ENCODE measurements around the gene POU2AF2. TPM values are rescaled to one million over a fixed set of nuclear protein-coding genes. Genes with fewer than 3 reads are reported as not detected.

Gene POU2AF2
- total RNA-seq, 4 donors from 2014 or later: 0.36 to 0.86 (median 0.51) TPM; not detected in 1

- H3K4me1 ChIP-seq: peaks cover 0 to 3% of the 10 kb centered on the region in 2 donors
- intact Hi-C loops (cut with DNase I; ENCODE audit: low total_unique reads) (no loop called here), in situ Hi-C loops (cut with MboI; ENCODE audit: low sequenced_read_pairs in 4 of 4) (no loop called here)
- ATAC-seq (no peak), DNase-seq (no peak)
- H3K36me3 ChIP-seq: no peaks in the 10 kb centered on the region
- TF ChIP-seq POLR2A (IDR thresholded peaks at IDR 0.05) (no peak), CTCF (IDR thresholded peaks at IDR 0.05 in 4 of 5, conservative IDR thresholded peaks at IDR 0.05 in 1 of 5) (no peak)
- no peaks in the 10 kb centered on the region for H3K9me3 ChIP-seq
- no peak overlapping the region for H3K4me3 ChIP-seq
- H3K27me3 ChIP-seq: no peaks in the 10 kb centered on the region
- H3K27ac ChIP-seq: no peak overlapping the region
These were observed 60.8 kb downstream of the POU2AF2 start for GRCh38 chr11:111306321-111306720.

GRCh38 chr11:111307472-111308108, 62.1 kb downstream of the POU2AF2 start:
- TF ChIP-seq POLR2A (IDR thresholded peaks at IDR 0.05) (no peak), CTCF (IDR thresholded peaks at IDR 0.05 in 4 of 5, conservative IDR thresholded peaks at IDR 0.05 in 1 of 5) (no peak)
- Histone ChIP-seq H3K9me3 (no peaks in the 10 kb centered on the region), H3K36me3 (no peaks in the 10 kb centered on the region), H3K27ac (no peak overlapping the region), H3K4me3 (no peak overlapping the region), H3K27me3 (no peaks in the 10 kb centered on the region), H3K4me1 (peaks cover 0 to 3% of the 10 kb centered on the region in 2 donors)
- in situ Hi-C loops (cut with MboI; ENCODE audit: low sequenced_read_pairs in 4 of 4): no loop called here
- ATAC-seq (no peak), DNase-seq (no peak)
- intact Hi-C loops (cut with DNase I; ENCODE audit: low total_unique reads): no loop called here

- DNase-seq (no peak), ATAC-seq (no peak)
- H3K4me1 ChIP-seq: peaks cover 0 to 3% of the 10 kb centered on the region in 2 donors
- H3K27me3 ChIP-seq: no peaks in the 10 kb centered on the region
- H3K36me3 ChIP-seq: no peaks in the 10 kb centered on the region
- no peak overlapping the region for H3K4me3 ChIP-seq
- intact Hi-C loops (cut with DNase I; ENCODE audit: low total_unique reads): no loop called here
- no peaks in the 10 kb centered on the region for H3K9me3 ChIP-seq
- in situ Hi-C loops (cut with MboI; ENCODE audit: low sequenced_read_pairs in 4 of 4): no loop called here
- H3K27ac ChIP-seq: no peak overlapping the region
- TF ChIP-seq POLR2A (IDR thresholded peaks at IDR 0.05) (no peak), CTCF (IDR thresholded peaks at IDR 0.05 in 4 of 5, conservative IDR thresholded peaks at IDR 0.05 in 1 of 5) (no peak)
These were observed 62.6 kb downstream of the POU2AF2 start for GRCh38 chr11:111308140-111308539.

- H3K27ac ChIP-seq: no peak overlapping the region
- H3K4me1 ChIP-seq: peaks cover 0 to 3% of the 10 kb centered on the region in 2 donors
- no peaks in the 10 kb centered on the region for H3K36me3 ChIP-seq
- no peaks in the 10 kb centered on the region for H3K9me3 ChIP-seq
- H3K4me3 ChIP-seq: no peak overlapping the region
- intact Hi-C loops (cut with DNase I; ENCODE audit: low total_unique reads) (no loop called here), in situ Hi-C loops (cut with MboI; ENCODE audit: low sequenced_read_pairs in 4 of 4) (no loop called here)
- no peak for ATAC-seq
- DNase-seq: no peak
- no peaks in the 10 kb centered on the region for H3K27me3 ChIP-seq
- TF ChIP-seq POLR2A (IDR thresholded peaks at IDR 0.05) (no peak), CTCF (IDR thresholded peaks at IDR 0.05 in 4 of 5, conservative IDR thresholded peaks at IDR 0.05 in 1 of 5) (no peak)
These were observed 63.8 kb downstream of the POU2AF2 start for GRCh38 chr11:111309215-111309915.

Measured in gastrocnemius medialis (tissue), 4 donors.